Measurements from ENCODE around the gene ELK3. TPM values are rescaled to one million over a fixed set of nuclear protein-coding genes. Genes with fewer than 3 reads are reported as not detected.
A peak's percentile ranks its signal among the peaks of the same experiment; 100 is the strongest.

Gene ELK3
- polyA plus RNA-seq, 1 of the 3 experiments (the other 2 are of a cell fraction), result 33.8 TPM

DNA sequence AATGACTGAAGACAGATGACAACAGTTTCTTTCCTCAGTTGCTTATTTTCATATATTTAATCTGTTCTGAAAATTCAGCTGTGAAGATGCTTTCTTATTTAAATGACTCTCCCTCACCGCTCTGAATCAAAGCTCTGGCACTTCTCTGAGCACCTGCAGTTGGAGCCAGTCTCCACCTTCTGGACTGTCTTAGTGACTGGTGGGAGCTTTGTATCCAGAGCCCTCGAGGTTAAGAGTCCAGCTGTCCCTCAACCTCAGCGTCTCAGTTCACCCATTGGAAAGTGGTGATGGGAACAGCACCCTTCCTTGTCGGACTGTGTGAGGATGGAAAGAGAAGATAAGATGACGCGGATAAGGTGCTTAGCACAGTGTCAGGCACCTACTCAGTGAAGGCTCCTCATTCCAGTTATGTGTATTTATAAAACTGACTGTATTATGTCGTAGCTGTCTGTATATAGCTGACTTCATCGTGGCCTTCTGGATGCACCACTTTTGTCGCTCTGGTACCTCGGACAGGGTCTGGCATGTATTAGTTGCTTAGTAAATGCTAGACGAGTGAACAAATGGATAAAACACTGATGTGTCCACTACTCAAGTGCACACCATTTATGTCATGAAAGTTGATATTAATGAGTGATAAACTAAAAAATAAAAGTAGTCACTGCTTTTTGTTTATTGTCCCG, 34.5 kb downstream of the ELK3 start:
- ChIA-PET CTCF (interaction anchor here (1.4 kb wide), 1 partner anchor 14 kb away, joined by 4 read pairs; no protein-coding TSS in a partner anchor), POLR2A (no interaction called here)
- 84% methylated on average over 12 of the region's 12 CpGs for WGBS (ENCODE audit: low lambda C conversion rate)
- no peaks in the 10 kb centered on the region for H3K9me3 ChIP-seq
- no peak overlapping the region for H3K4me2 ChIP-seq
- H3K27ac ChIP-seq (ENCODE audit: low read depth in 2 of 2, low read length in 1 of 2), result no peak overlapping the region
- H3K9me2 ChIP-seq, result no peaks in the 10 kb centered on the region
- H3K4me3 ChIP-seq (ENCODE audit: low read depth in 2 of 2, low read length in 1 of 2), result no peak overlapping the region
- peaks cover 69% of the 10 kb centered on the region for H4K20me1 ChIP-seq (ENCODE audit: insufficient read depth)
- H2AFZ ChIP-seq (ENCODE audit: low read depth), result no peak overlapping the region
- H3K36me3 ChIP-seq (replicated peaks in 1 of 2; ENCODE audit: control insufficient read depth in 1 of 2, insufficient read depth in 2 of 2, low read length in 1 of 2), result peaks cover 20 to 31% of the 10 kb centered on the region in 2 experiments
- DNase-seq, result no peak
- peaks cover 97% of the 10 kb centered on the region for H3K79me2 ChIP-seq (ENCODE audit: insufficient read depth)
- no peaks in the 10 kb centered on the region for H3F3A ChIP-seq (replicated peaks; ENCODE audit: insufficient read depth)
- H3K27me3 ChIP-seq (ENCODE audit: insufficient read depth), result no peaks in the 10 kb centered on the region
- H3K9ac ChIP-seq, result no peak overlapping the region
- peaks cover 4 to 13% of the 10 kb centered on the region in 2 experiments; a peak in 2 of 4 replicates for H3K4me1 ChIP-seq (ENCODE audit: control insufficient read depth in 1 of 2, insufficient read depth in 2 of 2, low read depth in 1 of 2, low read length in 1 of 2)
- TF ChIP-seq REST (IDR thresholded peaks at IDR 0.05; ENCODE audit: low read depth, low read length), result peak; percentile 80
- TF ChIP-seq, protein P1, sequence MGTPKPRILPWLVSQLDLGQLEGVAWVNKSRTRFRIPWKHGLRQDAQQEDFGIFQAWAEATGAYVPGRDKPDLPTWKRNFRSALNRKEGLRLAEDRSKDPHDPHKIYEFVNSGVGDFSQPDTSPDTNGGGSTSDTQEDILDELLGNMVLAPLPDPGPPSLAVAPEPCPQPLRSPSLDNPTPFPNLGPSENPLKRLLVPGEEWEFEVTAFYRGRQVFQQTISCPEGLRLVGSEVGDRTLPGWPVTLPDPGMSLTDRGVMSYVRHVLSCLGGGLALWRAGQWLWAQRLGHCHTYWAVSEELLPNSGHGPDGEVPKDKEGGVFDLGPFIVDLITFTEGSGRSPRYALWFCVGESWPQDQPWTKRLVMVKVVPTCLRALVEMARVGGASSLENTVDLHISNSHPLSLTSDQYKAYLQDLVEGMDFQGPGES (IDR thresholded peaks at IDR 0.05; ENCODE audit: low read depth, low read length), result no peak
- TF ChIP-seq YY1 (IDR thresholded peaks at IDR 0.05; ENCODE audit: low read depth), result no peak

DNA sequence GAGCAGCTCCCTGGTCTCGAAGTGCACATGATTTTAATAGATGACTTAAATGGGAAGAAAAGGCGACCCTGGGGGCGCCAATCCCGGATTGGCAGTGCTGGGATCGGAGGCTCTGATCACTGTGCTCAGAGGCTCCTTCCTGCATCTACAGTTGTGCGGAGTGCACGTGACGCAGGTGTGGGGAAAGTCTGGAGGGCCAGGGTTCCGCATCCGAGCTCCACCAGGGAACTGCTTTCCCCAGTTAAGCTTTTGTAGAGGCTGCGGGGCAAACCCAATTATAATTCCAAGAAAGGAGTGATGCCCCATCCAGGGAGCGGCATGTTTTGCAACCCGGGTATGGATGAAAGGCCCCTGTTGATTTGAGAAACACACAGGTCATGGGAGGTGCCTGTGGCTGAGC, 36.5 kb downstream of the ELK3 start:
- ChIA-PET CTCF (interaction anchor here (0.7 to 1.8 kb wide), 3 partner anchors 15 to 108 kb away, joined by 3 to 4 read pairs (median 3); no protein-coding TSS in a partner anchor), POLR2A (interaction anchor here (0.6 kb wide), 1 partner anchor 348 kb away, joined by 3 read pairs; no protein-coding TSS in a partner anchor)
- Histone ChIP-seq H3K4me1 (ENCODE audit: control insufficient read depth in 1 of 2, insufficient read depth in 2 of 2, low read depth in 1 of 2, low read length in 1 of 2) (peaks cover 0 to 8% of the 10 kb centered on the region in 2 experiments; a peak in 1 of 4 replicates), H3K27ac (ENCODE audit: low read depth in 2 of 2, low read length in 1 of 2) (no peak overlapping the region), H3K9me3 (no peaks in the 10 kb centered on the region), H3F3A (replicated peaks; ENCODE audit: insufficient read depth) (no peaks in the 10 kb centered on the region), H3K27me3 (ENCODE audit: insufficient read depth) (no peaks in the 10 kb centered on the region), H4K20me1 (ENCODE audit: insufficient read depth) (peaks cover 86% of the 10 kb centered on the region), H3K4me3 (ENCODE audit: low read depth in 2 of 2, low read length in 1 of 2) (no peak overlapping the region), H3K4me2 (no peak overlapping the region), H3K79me2 (ENCODE audit: insufficient read depth) (peaks cover 96% of the 10 kb centered on the region), H3K9ac (no peak overlapping the region), H2AFZ (ENCODE audit: low read depth) (no peak overlapping the region), H3K9me2 (no peaks in the 10 kb centered on the region), H3K36me3 (replicated peaks in 1 of 2; ENCODE audit: control insufficient read depth in 1 of 2, insufficient read depth in 2 of 2, low read length in 1 of 2) (peaks cover 10 to 26% of the 10 kb centered on the region in 2 experiments)
- no peak for DNase-seq
- WGBS (ENCODE audit: low lambda C conversion rate), result 97% methylated on average over 9 of the region's 13 CpGs
- no peak for TF ChIP-seq PBX3 (IDR thresholded peaks at IDR 0.05)

Measured in SK-N-SH (cell line).